Caco-2 (cell line): ENCODE data around the gene KRT33A. TPM values are rescaled to one million over a fixed set of nuclear protein-coding genes. Genes with fewer than 3 reads are reported as not detected.
A peak's percentile ranks its signal among the peaks of the same experiment; 100 is the strongest.

Experiments used
- BruUV-seq: library from RNA; stranded (reverse); fragments of 400-500 nt; replicated peaks from 2 replicates; lab custom pipeline; 2021; lab: Mats Ljungman, UMichigan
- CTCF ChIA-PET: fragments of 300-600 bp; sonication (Branson Sonifier 250); formaldehyde crosslinking; loops from one replicate; lab custom pipeline; 2022; ENCODE audit warnings: antibody characterized with exemption; lab: Charles Lee
- POLR2A ChIA-PET: fragments of 300-600 bp; sonication (Branson Sonifier 250); formaldehyde crosslinking; loops from one replicate; lab custom pipeline; 2022; ENCODE audit warnings: antibody characterized with exemption; lab: Charles Lee
- DNase-seq, 2 experiments: peaks; one replicate each; pipeline versions ENCODE4 v3.0.0 to v3.0.0-alpha.2; 2020 to 2022
- H3K27me3 ChIP-seq: replicated peaks from 2 replicates; pipeline ENCODE4 v1.6.0; 2011; ENCODE audit warnings: low read length; ENCODE audit not compliant: control insufficient read depth, insufficient read depth
- H3K36me3 ChIP-seq: 2 replicates; pipeline ENCODE4 v1.5.1; 2011; ENCODE audit warnings: low read length; ENCODE audit not compliant: control insufficient read depth, insufficient read depth
- H3K4me1 ChIP-seq: fragments of 250-450 bp; sonication (Bioruptor Pico); 2 replicates; pipeline ENCODE4 v1.5.1; 2020; ENCODE audit warnings: mild to moderate bottlenecking
- H3K4me3 ChIP-seq: 2 replicates; pipeline ENCODE4 v1.5.1; 2011; ENCODE audit warnings: low read depth, mild to moderate bottlenecking, control low read depth, low read length
- H3K9me3 ChIP-seq: fragments of 250-450 bp; sonication (Bioruptor Pico); 2 replicates; pipeline ENCODE4 v1.5.1; 2020; ENCODE audit warnings: mild to moderate bottlenecking, moderate library complexity
- H3K27ac Mint-ChIP-seq: one replicate; pipeline ENCODE4 v1.8.0; 2022; ENCODE audit warnings: mixed read lengths; ENCODE audit not compliant: unreplicated experiment
- H3K27me3 Mint-ChIP-seq: one replicate; pipeline ENCODE4 v1.8.0; 2022; ENCODE audit warnings: mixed read lengths; ENCODE audit not compliant: insufficient read depth, unreplicated experiment
- H3K36me3 Mint-ChIP-seq: one replicate; pipeline ENCODE4 v1.8.0; 2022; ENCODE audit warnings: mild to moderate bottlenecking, mixed read lengths; ENCODE audit not compliant: insufficient read depth, unreplicated experiment
- H3K4me1 Mint-ChIP-seq: one replicate; pipeline ENCODE4 v1.8.0; 2022; ENCODE audit warnings: low read depth, mixed read lengths; ENCODE audit not compliant: unreplicated experiment
- H3K4me3 Mint-ChIP-seq: one replicate; pipeline ENCODE4 v1.8.0; 2022; ENCODE audit warnings: mild to moderate bottlenecking, moderate library complexity, mixed read lengths; ENCODE audit not compliant: unreplicated experiment
- H3K9me3 Mint-ChIP-seq: one replicate; pipeline ENCODE4 v1.8.0; 2022; ENCODE audit warnings: mixed read lengths; ENCODE audit not compliant: unreplicated experiment
- CTCF ChIP-seq, 2 experiments: fragments of 200-600 bp in 1 of 2; IDR thresholded peaks; 1 replicate in 1 of 2; 2 replicates in 1 of 2; pipeline versions ENCODE4 v1.5.1 to v1.8.0; 2011 to 2022; ENCODE audit warnings: antibody characterized with exemption in 1 of 2, control low read depth in 1 of 2, inconsistent platforms in 1 of 2, low read depth in 1 of 2, low read length in 1 of 2, mild to moderate bottlenecking in 1 of 2, moderate library complexity in 1 of 2; ENCODE audit not compliant: insufficient read depth in 1 of 2, severe bottlenecking in 1 of 2, unreplicated experiment in 1 of 2
- intact Hi-C: fragments of 100-400 bp; cut with micrococcal nuclease; formaldehyde crosslinking; loops from one replicate; pipeline ENCODE4 v1.10.0; 2022; ENCODE audit not compliant: unreplicated experiment
- total RNA-seq: library from RNA; stranded (reverse); gene quantifications from 2 replicates; pipeline ENCODE4 v1.2.3, GENCODE V29; 2022

Gene KRT33A
- total RNA-seq, 1 experiment from 2014 or later, result not detected

GRCh38 chr17:41327411-41328120 lies 23.1 kb downstream of the KRT33A start:
- no peak overlapping the region for H3K4me3 Mint-ChIP-seq
- no peaks in the 10 kb centered on the region for H3K27me3 ChIP-seq
- H3K9me3 Mint-ChIP-seq, result no peaks in the 10 kb centered on the region
- H3K27ac Mint-ChIP-seq, result peak overlapping the region; percentile 51
- H3K4me1 ChIP-seq, result peaks cover under 1% of the 10 kb centered on the region; the same call in 1 of the 2 replicates
- H3K4me1 Mint-ChIP-seq, result peaks cover 5% of the 10 kb centered on the region
- no TSS peak for BruUV-seq
- no peak for TF ChIP-seq CTCF (IDR thresholded peaks at IDR 0.05; ENCODE audit: insufficient read depth in 1 of 2, low read depth in 1 of 2, low read length in 1 of 2, severe bottlenecking in 1 of 2, unreplicated experiment in 1 of 2)
- ChIA-PET CTCF (no interaction called here), POLR2A (no interaction called here)
- intact Hi-C loops, result loop anchor here (10.0 kb wide), 2 partner anchors 167 to 263 kb away; partner anchors contain the start of genes KRTAP2-3 and KRTAP2-4
- H3K27me3 Mint-ChIP-seq, result no peaks in the 10 kb centered on the region
- DNase-seq, result no peak
- H3K9me3 ChIP-seq, result no peaks in the 10 kb centered on the region
- H3K36me3 Mint-ChIP-seq, result no peaks in the 10 kb centered on the region
- no peak overlapping the region for H3K4me3 ChIP-seq
- H3K36me3 ChIP-seq, result no peaks in the 10 kb centered on the region

- Mint-ChIP-seq H3K4me3 (no peak overlapping the region), H3K4me1 (peaks cover 10% of the 10 kb centered on the region), H3K27ac (peak overlapping the region; percentile 50), H3K36me3 (no peaks in the 10 kb centered on the region), H3K9me3 (no peaks in the 10 kb centered on the region), H3K27me3 (no peaks in the 10 kb centered on the region)
- POLR2A ChIA-PET, result no interaction called here
- no peak for TF ChIP-seq CTCF (IDR thresholded peaks at IDR 0.05; ENCODE audit: insufficient read depth in 1 of 2, low read depth in 1 of 2, low read length in 1 of 2, severe bottlenecking in 1 of 2, unreplicated experiment in 1 of 2)
- CTCF ChIA-PET, result no interaction called here
- intact Hi-C loops, result loop anchor here (10.0 kb wide), 2 partner anchors 168 to 262 kb away; partner anchors contain the start of genes KRTAP2-3 and KRTAP2-4
- Histone ChIP-seq H3K27me3 (no peaks in the 10 kb centered on the region), H3K4me1 (peaks cover 4% of the 10 kb centered on the region; the same call in 1 of the 2 replicates), H3K4me3 (no peak overlapping the region), H3K9me3 (no peaks in the 10 kb centered on the region), H3K36me3 (no peaks in the 10 kb centered on the region)
- no peak for DNase-seq
- no TSS peak for BruUV-seq
These were observed 24.2 kb downstream of the KRT33A start for GRCh38 chr17:41326173-41327145.

- peaks cover 4% of the 10 kb centered on the region; the same call in 1 of the 2 replicates for H3K4me1 ChIP-seq
- no peaks in the 10 kb centered on the region for H3K36me3 ChIP-seq
- peaks cover 10% of the 10 kb centered on the region for H3K4me1 Mint-ChIP-seq
- ChIA-PET POLR2A (no interaction called here), CTCF (no interaction called here)
- H3K27ac Mint-ChIP-seq, result peak overlapping the region; percentile 50
- H3K36me3 Mint-ChIP-seq, result no peaks in the 10 kb centered on the region
- no TSS peak for BruUV-seq
- no peaks in the 10 kb centered on the region for H3K27me3 ChIP-seq
- H3K27me3 Mint-ChIP-seq, result no peaks in the 10 kb centered on the region
- DNase-seq, result no peak
- H3K9me3 ChIP-seq, result no peaks in the 10 kb centered on the region; the same call in 1 of the 2 replicates
- intact Hi-C loops, result loop anchor here (10.0 kb wide), 2 partner anchors 169 to 261 kb away; partner anchors contain the start of genes KRTAP2-3 and KRTAP2-4
- peaks cover 5% of the 10 kb centered on the region for H3K9me3 Mint-ChIP-seq
- TF ChIP-seq CTCF (IDR thresholded peaks at IDR 0.05; ENCODE audit: insufficient read depth in 1 of 2, low read depth in 1 of 2, low read length in 1 of 2, severe bottlenecking in 1 of 2, unreplicated experiment in 1 of 2), result no peak
- H3K4me3 ChIP-seq, result no peak overlapping the region
- H3K4me3 Mint-ChIP-seq, result no peak overlapping the region
These were observed 25.0 kb downstream of the KRT33A start for GRCh38 chr17:41325611-41326010.
